Liver (tissue), 3 donors: ENCODE data around the gene DIS3L2.
"Not testable (repeated sequence)": the region's sequence is repeated elsewhere in the genome, so short reads cannot be mapped to it uniquely, and the experiment has no call there.

Experiments
- RAD21 ChIP-seq, 2 donors: IDR thresholded peaks; 2 replicates each; pipeline ENCODE4 v1.6.1; 2016; ENCODE audit warnings: antibody characterized with exemption in 2 of 2, mild to moderate bottlenecking in 2 of 2
- SP1 ChIP-seq: IDR thresholded peaks from 2 replicates; pipeline ENCODE4 v1.6.1; 2018; ENCODE audit warnings: antibody characterized with exemption, mild to moderate bottlenecking
- TF ChIP-seq, protein P1 (sequence below): fragments of 150-350 bp; IDR thresholded peaks from 2 replicates; pipeline ENCODE4 v1.5.1; 2017; ENCODE audit warnings: improper control_type of control experiment, low read depth, low read length; ENCODE audit not compliant: missing input control
- TF ChIP-seq, protein P2 (sequence below): IDR thresholded peaks from 2 replicates; pipeline ENCODE4 v1.6.1; 2016; ENCODE audit warnings: antibody characterized with exemption, mild to moderate bottlenecking
- TF ChIP-seq, protein P3 (sequence below): IDR thresholded peaks from 2 replicates; pipeline ENCODE4 v1.6.1; 2016; ENCODE audit warnings: antibody characterized with exemption
- TF ChIP-seq, protein P4 (sequence below): IDR thresholded peaks from 2 replicates; pipeline ENCODE4 v1.6.1; 2016; ENCODE audit warnings: antibody characterized with exemption
- TF ChIP-seq, protein P5 (sequence below): IDR thresholded peaks from 2 replicates; pipeline ENCODE4 v1.6.1; 2016; ENCODE audit warnings: antibody characterized with exemption
- donor health status: healthy.
- donor health status: healthy.

DNA sequence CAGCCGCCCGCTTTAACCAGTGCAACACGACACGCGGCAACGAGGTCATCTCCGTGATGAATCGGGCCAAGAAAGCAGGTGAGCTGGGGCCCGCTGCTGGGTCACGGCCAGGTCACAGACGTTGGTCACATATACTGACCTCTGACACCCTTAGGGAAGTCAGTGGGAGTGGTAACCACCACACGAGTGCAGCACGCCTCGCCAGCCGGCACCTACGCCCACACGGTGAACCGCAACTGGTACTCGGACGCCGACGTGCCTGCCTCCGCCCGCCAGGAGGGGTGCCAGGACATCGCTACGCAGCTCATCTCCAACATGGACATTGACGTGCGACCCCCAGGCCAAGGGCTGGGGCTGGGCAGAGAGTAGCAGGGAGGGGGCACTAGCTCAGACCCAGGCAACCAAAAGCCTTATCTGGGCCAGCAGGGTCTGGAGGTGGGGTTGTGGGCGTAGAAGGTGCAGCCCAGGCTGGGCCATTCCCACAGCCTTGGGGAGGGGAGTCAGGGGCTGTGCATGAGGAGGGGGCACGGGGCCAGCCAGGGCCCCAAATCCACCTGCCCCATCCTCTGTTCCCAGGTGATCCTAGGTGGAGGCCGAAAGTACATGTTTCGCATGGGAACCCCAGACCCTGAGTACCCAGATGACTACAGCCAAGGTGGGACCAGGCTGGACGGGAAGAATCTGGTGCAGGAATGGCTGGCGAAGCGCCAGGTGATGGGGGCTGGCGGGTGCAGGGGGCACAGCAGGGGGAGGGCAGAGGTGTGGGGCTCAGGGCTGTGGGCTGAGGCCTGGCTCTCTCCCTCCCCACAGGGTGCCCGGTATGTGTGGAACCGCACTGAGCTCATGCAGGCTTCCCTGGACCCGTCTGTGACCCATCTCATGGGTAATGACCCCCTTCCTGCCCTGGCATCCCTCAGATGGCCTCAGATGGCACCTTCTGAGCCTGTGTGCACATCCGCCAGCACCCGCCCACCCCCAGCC, 418.4 kb downstream of the DIS3L2 start:
- TF ChIP-seq, protein P1, sequence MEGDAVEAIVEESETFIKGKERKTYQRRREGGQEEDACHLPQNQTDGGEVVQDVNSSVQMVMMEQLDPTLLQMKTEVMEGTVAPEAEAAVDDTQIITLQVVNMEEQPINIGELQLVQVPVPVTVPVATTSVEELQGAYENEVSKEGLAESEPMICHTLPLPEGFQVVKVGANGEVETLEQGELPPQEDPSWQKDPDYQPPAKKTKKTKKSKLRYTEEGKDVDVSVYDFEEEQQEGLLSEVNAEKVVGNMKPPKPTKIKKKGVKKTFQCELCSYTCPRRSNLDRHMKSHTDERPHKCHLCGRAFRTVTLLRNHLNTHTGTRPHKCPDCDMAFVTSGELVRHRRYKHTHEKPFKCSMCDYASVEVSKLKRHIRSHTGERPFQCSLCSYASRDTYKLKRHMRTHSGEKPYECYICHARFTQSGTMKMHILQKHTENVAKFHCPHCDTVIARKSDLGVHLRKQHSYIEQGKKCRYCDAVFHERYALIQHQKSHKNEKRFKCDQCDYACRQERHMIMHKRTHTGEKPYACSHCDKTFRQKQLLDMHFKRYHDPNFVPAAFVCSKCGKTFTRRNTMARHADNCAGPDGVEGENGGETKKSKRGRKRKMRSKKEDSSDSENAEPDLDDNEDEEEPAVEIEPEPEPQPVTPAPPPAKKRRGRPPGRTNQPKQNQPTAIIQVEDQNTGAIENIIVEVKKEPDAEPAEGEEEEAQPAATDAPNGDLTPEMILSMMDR, result not testable (repeated sequence)
- TF ChIP-seq, protein P2, sequence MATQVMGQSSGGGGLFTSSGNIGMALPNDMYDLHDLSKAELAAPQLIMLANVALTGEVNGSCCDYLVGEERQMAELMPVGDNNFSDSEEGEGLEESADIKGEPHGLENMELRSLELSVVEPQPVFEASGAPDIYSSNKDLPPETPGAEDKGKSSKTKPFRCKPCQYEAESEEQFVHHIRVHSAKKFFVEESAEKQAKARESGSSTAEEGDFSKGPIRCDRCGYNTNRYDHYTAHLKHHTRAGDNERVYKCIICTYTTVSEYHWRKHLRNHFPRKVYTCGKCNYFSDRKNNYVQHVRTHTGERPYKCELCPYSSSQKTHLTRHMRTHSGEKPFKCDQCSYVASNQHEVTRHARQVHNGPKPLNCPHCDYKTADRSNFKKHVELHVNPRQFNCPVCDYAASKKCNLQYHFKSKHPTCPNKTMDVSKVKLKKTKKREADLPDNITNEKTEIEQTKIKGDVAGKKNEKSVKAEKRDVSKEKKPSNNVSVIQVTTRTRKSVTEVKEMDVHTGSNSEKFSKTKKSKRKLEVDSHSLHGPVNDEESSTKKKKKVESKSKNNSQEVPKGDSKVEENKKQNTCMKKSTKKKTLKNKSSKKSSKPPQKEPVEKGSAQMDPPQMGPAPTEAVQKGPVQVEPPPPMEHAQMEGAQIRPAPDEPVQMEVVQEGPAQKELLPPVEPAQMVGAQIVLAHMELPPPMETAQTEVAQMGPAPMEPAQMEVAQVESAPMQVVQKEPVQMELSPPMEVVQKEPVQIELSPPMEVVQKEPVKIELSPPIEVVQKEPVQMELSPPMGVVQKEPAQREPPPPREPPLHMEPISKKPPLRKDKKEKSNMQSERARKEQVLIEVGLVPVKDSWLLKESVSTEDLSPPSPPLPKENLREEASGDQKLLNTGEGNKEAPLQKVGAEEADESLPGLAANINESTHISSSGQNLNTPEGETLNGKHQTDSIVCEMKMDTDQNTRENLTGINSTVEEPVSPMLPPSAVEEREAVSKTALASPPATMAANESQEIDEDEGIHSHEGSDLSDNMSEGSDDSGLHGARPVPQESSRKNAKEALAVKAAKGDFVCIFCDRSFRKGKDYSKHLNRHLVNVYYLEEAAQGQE, result not testable (repeated sequence)
- not testable (repeated sequence) for TF ChIP-seq SP1; RAD21 (IDR thresholded peaks at IDR 0.05)
- TF ChIP-seq, protein P3, sequence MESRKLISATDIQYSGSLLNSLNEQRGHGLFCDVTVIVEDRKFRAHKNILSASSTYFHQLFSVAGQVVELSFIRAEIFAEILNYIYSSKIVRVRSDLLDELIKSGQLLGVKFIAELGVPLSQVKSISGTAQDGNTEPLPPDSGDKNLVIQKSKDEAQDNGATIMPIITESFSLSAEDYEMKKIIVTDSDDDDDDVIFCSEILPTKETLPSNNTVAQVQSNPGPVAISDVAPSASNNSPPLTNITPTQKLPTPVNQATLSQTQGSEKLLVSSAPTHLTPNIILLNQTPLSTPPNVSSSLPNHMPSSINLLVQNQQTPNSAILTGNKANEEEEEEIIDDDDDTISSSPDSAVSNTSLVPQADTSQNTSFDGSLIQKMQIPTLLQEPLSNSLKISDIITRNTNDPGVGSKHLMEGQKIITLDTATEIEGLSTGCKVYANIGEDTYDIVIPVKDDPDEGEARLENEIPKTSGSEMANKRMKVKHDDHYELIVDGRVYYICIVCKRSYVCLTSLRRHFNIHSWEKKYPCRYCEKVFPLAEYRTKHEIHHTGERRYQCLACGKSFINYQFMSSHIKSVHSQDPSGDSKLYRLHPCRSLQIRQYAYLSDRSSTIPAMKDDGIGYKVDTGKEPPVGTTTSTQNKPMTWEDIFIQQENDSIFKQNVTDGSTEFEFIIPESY, result not testable (repeated sequence)
- TF ChIP-seq, protein P4, sequence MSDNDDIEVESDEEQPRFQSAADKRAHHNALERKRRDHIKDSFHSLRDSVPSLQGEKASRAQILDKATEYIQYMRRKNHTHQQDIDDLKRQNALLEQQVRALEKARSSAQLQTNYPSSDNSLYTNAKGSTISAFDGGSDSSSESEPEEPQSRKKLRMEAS, result not testable (repeated sequence)
- TF ChIP-seq, protein P5, sequence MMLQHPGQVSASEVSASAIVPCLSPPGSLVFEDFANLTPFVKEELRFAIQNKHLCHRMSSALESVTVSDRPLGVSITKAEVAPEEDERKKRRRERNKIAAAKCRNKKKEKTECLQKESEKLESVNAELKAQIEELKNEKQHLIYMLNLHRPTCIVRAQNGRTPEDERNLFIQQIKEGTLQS, result not testable (repeated sequence)
